T-helper 2 cell (primary cell): ENCODE results near the gene IL13.

ENCODE experiments used
- DNase-seq, 5 experiments: peaks; one replicate each; pipeline versions ENCODE4 v3.0.0 to v3.0.0-alpha.2; 2012 to 2022

IL13 gene

DNA sequence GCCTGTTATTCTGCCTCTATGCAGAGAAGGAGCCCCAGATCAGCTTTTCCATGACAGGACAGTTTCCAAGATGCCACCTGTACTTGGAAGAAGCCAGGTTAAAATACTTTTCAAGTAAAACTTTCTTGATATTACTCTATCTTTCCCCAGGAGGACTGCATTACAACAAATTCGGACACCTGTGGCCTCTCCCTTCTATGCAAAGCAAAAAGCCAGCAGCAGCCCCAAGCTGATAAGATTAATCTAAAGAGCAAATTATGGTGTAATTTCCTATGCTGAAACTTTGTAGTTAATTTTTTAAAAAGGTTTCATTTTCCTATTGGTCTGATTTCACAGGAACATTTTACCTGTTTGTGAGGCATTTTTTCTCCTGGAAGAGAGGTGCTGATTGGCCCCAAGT lies 15.5 kb downstream of the IL13 start:
- no peak for DNase-seq

DNA sequence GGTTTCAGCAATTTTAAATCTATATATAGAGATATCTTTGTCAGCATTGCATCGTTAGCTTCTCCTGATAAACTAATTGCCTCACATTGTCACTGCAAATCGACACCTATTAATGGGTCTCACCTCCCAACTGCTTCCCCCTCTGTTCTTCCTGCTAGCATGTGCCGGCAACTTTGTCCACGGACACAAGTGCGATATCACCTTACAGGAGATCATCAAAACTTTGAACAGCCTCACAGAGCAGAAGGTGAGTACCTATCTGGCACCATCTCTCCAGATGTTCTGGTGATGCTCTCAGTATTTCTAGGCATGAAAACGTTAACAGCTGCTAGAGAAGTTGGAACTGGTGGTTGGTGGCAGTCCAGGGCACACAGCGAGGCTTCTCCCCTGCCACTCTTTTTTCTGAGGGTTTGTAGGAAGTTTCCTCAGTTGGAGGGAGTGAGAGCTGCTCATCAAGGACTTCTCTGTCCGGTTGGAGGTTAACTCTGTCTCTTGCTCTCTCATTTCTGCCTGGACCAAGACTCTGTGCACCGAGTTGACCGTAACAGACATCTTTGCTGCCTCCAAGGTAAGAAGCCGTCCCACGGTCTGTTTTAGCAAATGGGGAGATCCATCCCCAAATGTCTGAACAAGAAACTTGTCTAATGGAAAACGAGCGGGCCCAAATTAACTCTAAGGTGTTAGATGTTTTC lies 16.1 kb downstream of the IL13 start, which contains the start of gene IL4:
Gene IL4 (plus strand): TSS at position 51 of the 692 bp plus-strand sequence. CDS start 62 bp downstream, at position 113.
- DNase-seq, result peak in 1 of 5 experiments; percentile 81

DNA sequence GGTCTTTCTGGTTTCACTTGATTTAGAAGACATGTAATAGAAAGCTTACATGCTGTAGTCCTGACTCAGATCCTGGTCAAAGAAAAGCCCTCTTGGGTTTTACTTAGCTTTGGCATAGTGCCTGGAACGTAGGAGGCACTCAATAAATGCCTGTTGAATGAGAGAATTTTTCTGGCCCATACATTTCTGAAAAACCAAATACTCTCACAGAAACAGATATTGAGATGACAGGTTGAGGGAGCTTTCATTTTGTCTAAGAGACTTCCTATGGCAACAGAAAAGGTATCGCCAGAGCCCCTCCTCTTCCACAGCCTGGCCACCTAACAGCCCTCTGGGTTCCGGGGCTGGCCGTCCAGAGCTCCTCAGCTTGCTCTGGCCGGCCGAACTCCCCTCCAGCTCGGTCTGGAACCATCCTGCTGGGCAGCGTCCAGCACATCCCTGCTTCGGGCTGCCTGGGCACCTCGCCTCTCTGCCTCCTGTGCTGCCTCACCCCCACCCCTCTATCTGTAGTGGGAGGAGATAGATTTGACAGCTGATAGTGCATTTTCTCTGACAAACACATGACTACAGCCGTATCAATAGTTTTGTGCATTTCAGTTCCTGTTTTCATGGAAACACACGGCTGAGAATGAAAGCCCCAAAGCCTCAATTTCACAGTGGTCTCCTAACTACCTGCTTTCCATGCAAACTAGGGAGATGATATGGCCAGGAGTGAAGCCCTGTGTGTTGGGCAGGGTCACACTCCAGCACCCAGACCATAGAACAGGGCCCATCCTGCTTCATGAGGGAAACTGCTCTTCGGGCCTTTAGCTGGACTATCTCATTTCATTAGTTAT lies 16.9 kb downstream of the IL13 start:
- DNase-seq, result peak in 1 of 5 experiments; percentile 89

DNA sequence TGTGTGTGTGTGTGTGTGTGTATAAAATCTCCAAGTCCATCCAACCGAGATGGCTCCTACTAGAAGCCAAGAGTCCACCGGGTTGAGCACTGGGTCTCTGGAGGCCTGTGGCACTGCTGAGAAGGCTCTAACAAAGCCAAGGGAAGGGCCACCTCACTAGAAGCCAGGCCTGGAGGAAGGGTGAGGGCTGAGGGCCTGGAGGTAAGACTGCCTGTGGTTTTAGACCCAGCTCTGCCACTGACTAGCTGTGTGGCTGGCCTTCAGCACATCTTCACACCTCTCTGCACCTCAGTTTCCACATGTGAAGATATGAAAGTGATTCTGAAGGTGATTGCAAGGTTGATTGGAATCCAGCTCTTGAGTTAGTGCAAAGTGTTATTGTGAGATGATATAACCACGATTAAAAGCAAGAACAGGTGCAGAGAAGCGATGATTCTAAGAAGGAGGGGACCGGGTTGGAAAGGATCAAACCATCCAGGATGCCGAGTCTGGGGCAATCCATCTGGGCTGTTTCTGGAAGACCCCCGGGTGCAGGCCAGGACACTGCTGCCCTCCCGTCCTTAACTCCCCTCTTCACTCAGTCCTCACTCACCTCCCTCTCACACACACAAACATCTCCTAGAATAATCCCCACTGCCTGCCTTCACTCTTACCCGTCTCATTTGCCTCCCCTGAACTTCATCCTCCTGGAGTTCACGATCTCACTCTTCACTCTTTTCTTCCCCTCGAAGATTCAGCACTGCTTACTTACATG lies 18.1 kb downstream of the IL13 start:
- peak in 1 of 5 experiments; percentile 92 for DNase-seq

DNA sequence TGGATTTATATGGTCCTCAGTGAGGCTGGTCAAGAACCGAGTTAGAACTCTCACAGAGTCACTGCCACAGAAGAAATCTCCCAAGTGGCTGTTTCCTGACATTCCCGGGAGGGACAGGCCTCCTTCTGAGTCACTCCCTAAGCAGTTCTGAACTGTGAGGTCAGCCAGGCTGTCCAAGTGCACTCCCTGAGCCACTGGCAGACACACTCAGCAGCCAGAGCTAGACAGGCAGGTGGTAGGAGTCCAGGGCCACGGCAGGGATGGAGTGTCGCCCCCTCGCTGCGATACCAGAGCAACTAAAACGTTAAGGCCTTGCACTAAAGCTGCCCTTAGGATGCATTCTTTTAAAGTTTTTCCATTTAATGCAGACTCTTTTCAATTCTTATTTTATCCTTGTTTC lies 19.2 kb downstream of the IL13 start:
- DNase-seq, result no peak

DNA sequence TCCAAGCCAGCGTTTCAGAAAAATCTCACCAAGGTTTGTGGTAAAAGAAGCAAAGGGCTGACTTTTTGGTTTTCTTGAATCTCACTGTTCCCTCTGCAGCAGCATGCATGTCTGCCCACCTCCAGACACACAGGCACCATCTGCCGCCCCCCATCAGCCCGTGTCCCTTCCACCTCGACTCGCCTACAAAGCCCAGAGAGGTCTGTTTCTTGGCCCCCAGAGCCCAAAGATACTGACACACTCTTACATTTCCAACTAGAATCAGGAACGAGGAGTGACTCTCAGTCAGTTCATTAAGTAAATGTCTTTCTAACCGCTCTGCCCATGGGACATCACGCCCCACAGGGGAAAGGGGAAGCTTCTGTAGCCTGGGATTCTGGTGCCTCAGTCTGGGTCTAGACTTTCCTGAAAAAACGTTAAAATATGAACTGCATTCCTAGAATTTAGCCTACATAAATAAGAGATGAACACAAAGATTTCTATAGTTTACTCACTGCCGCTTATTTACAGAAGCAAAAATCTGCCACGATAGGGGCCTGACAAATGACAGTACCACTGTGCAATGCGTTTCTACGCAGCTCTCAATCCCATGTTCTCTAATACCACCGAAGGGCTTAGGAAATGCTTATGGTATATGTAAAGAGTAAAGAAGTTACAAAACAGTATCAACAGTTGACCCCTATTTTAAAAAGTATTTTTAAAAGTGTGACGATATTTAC lies 19.9 kb downstream of the IL13 start:
- no peak for DNase-seq

DNA sequence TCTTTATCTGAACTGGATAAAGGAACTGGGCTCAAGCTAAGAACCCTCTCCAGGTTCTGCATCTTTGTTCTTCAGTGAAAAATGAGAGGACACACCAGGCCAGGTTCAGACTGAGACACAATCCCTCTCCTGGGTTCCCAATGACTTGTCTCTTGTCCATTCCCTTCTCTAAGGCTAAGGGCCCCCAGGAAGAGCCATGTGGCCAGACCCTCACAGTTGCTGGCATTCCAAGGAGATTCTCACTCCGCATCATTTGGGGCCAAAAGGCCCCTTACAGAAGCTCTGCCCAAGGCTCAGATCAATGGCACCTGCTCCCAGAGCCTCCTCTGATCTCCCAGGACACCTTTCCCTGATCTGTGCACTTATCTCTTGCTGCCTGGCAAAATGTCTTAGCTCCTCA lies 20.8 kb downstream of the IL13 start:
- no peak for DNase-seq

DNA sequence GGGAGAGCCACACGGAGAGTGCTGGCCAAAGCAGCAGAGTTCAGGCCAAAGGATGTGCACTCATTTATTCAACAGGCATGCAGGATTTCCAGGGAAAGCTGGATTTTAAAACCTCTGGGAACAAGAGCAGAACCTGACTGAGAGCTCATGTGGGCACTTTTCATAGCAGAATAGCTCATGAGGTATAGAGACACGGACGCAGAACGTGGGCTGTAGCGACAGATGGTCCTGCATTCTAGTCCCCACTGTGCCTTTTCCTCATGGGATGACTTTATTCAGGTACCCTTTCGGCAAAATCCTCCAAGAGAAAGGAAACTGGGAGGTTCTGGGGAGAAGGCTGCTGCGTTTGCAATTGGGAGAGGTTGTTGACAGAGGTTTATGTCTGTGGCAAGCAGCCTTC lies 21.2 kb downstream of the IL13 start:
- DNase-seq, result no peak

DNA sequence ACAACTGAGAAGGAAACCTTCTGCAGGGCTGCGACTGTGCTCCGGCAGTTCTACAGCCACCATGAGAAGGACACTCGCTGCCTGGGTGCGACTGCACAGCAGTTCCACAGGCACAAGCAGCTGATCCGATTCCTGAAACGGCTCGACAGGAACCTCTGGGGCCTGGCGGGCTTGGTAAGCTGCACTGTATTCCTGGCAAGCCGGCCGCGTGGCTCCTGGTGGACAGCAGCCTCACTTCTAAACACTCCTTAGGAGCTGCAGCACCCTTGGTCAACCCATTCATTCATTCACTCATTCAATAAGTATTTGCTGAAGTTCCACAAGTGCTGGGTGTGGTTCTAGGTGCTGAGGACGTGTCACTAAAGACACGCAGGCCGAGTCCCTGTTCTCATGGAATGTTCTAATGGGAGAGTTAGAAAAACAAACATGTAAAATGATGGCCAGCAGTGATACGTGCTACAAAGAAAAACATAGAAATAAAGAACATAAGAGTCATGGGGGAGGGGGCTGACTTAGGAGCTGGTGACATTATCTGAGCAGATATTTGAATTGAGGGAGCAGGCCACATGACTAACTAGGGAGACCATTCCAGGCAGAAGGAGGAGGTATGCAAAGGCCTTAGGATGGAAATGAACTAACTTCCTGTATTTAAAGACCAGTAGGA lies 21.9 kb downstream of the IL13 start:
- DNase-seq, result no peak

DNA sequence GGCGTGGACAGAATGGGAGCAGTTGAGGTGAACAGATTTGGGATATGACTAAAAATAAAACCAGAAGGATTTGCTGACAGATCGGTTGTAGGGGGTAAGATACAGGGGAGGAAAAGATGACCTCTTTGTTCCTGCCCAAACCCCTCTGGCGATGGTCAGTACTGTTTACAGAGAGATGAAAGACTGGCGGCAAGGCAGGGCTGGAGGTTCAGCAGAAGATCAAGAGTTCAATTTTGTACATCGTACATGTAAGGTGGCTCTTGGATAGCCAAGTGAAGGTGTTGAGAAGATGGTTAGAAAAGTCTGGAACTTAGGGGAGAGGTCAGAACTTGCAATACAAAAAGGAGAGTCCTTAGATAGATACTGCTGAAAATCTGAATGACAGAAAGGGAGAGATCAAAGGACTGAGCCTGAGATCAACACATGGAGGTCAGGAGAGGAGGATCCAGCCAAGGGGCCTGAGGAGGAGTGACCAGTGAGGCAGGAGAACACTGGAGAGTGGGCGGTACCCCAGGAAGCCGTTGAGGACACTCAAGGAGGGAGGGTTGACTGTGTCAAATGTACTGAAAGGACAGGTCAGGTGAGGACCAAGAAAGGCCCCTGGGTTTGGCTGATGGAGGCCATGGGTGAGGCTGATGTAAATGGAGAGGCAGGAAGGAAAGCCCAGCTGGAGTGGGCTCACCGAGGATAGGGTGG lies 23.0 kb downstream of the IL13 start:
- DNase-seq, result no peak

DNA sequence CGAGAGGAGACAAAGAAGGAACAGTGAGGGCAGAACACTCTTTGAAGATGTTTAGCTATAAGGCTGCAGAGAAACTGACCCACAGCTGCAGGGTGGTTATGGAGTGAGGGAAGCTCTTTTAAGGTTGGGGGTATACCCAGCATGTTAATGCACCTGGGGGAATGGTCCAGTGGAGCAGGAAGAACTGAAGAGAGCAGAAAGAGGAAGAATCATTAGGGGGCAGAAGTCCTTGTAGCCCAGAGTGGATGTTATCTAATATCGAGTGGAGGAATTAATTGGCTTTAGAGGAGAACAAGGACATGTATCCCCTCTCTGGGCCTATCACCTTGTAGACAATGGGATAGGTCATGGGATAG lies 23.5 kb downstream of the IL13 start:
- no peak for DNase-seq

DNA sequence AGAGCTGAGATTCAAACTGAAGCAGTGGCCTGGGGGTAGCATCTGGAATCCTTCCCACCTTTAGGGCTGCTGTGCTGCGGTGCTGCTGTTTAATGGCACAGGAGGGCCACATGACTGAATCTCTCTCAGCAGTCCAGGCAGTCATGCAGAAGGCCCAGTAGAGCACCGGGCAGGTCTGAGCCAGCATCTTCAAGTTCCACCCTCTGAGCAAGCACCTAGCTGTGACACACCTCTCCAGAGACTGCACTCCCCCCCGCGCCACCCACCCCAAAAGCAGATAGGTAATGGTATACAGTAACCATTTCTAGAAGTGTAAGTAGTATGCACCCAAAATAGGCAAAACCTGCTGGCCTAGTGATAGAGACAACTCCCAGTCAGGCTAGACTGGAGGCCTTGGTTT lies 24.0 kb downstream of the IL13 start:
- DNase-seq, result no peak

DNA sequence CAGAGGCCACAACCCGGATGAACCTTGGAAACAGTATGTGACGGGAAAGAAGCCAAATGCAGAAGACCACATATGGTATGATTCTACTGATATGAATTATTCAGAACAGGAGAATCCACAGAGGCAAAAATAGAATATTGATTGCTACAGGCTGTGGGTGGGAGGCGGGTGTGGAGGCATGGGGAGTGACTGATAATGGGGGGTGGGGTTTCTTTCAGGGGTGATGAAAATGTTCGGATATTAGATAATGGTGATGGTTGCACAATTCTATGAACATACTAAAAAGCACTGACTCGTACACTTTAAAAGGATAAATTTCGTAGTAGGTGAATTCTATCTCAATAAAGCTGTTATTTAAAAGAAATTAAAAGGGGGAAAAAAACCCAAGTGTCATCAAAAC lies 26.5 kb downstream of the IL13 start:
- DNase-seq, result no peak

DNA sequence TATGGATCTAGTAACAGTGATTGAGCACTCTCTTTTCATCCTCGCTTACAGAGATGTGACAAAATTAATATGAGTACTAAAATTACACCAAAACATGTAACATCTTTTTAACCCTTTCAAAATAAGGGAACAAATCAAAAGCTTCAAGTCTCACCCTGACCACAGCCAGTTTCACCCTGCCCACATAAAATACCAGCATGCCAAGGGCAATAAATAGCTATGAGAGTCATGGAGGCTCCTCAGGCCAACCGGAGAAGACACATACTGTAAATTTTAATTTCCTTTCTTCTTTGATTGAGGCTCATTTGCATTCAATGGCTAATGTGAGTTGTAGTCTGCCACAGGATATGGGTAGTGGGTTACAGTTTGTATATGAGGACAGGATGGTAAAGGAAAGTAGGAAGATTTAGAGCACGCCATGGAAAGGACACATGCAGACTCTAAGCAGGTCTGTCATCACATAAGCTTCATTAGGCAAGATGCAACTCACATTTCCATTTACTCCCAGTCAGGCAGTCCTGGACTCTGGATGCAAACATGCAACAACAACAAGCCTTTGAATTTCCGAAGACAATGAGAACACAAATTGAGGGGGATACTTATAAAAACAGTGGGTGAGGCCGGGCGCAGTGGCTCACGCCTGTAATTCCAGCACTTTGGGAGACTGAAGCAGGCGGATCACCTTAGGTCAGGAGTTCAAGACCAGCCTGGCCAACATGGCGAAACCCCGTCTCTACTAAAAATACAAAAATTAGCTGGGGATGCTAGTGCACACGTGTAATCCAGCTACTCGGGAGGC lies 27.1 kb downstream of the IL13 start:
- DNase-seq, result peak in 1 of 5 experiments; percentile 68

DNA sequence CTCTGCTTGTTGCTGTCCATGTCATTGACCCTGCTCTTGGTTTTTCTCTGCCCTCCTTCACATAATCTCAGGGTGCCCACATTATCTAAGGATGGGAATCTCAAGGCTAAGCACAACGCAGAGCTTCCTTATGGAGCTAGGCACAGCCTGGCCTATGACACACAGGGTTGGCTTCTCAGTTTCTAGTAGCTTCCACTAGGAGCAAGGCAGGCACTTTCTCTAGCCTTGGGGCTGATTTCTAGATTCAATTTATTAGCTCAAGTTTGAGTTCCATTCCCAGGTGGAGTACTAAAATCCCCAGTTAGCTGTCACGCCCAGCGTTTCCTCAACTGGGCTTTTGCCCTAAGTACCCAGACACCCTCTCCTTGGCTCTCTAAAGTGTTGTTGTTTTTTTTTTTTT lies 28.2 kb downstream of the IL13 start:
- DNase-seq, result no peak

DNA sequence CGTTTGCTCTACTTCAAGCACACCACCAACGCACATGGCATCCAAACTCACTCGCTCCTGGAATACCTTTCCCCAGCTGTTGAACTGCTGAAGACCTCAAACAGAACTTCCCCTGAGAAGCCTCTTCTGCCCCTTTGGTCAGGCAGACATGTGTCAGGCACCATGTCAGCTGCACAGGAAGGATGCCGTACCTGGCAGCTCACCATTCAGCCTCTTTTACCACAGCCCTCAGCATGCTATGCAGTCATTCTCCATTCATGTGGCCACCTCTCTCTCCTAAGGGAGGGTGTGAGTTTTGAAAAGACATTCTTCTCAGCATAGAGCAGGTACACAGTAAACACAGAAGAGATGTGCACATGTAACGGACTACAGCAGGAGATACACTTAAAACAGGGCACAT lies 30.0 kb downstream of the IL13 start:
- peak in 3 of 5 experiments; percentile 42 to 88 (median 47) for DNase-seq

DNA sequence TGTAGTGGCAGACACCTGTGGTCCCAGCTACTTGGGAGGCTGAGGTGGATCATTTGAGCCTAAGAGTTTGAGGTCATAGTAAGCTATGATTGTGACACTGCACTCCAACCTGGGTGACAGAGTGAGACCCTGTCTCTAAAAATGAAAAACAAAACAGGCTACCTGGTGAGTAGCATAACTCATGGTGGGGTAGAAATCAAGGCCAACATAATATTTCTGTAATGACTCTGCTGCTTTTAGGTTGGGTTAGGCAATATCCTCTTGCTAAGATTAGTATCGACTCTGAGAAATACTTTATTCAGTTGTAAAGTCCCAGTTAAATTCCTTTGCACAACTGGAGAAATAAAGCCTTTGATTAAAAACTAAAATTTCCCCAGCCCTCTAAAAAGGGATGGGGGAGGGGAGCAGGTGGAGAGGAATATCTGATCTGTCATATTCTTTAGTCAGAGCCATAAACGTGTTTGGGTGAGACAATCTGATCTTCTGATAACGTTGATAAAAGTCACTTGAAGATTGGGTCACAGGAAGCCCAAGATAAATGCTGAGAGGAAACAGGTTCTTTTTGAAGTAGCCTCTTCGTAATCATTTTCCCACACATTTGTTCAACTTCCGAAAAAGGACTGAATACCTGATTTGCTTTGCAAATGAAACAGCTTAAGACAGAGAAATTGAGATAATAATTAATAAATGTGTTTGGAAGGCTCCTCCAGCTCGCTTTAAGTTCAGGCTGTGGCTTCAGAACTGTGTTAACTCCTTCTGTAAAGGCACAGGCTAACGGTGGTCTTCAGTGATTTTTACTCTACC lies 30.8 kb downstream of the IL13 start:
- DNase-seq, result peak in 3 of 5 experiments; percentile 19 to 79 (median 24)

DNA sequence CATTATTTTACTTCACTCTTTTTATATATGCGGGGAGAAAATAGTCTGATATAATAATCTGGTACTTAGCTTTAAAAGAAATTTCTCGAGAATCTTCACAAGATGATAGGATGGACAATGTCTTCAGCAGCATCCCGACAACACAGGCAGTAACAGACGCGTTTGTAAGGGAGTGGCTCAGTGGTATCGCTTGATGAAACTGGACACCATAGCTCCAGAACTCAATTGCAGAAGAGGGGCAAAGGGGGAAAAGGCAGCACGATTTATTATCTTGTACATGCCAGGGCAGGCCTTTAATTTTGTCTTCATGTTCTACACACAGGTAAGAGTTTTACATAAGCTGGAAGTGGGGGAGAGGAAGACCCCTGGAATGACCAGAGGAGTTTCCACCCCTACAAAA lies 31.5 kb downstream of the IL13 start:
- DNase-seq, result no peak

DNA sequence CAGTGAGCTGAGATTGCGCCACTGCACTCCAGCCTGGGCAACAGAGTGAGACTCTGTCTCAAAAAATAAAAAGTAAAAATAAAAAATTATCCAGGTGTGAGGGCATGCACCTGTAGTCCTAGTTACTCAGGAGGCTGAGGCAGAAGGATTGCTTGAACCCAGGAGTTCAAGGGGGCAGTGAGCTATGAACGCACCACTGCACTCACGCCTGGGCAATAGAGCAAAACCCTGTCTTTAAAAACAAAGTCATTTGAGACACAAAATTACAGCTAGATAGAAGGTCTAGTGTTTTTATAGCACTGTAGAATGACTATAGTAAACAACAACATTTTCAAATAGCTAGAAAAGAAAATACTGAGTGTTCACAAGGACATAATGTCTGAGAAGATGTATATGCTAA lies 32.2 kb downstream of the IL13 start:
- no peak for DNase-seq
